Psoas muscle (tissue), 8 donors: ENCODE results near the gene PRPF18. TPM values are rescaled to one million over a fixed set of nuclear protein-coding genes. Genes with fewer than 3 reads are reported as not detected.

Experiments used
- ATAC-seq, 4 donors: fragments of 200-7000 bp; cut with Tn5 transposase; one replicate each; pipeline ENCODE4 v1.9.1; 2020; ENCODE audit warnings: moderate library complexity in 3 of 4, mild to moderate bottlenecking in 2 of 4
- DNase-seq, 2 donors: peaks; one replicate each; pipeline ENCODE4 v3.0.0-alpha.2; 2020
- H3K27ac ChIP-seq: fragments of 200-600 bp; one replicate; pipeline ENCODE4 v1.8.0; 2022
- H3K27me3 ChIP-seq, 3 donors: fragments of 200-600 bp in 1 of 3; one replicate each; pipeline versions ENCODE4 v1.6.1 to v1.8.0; 2013 to 2022; ENCODE audit warnings: low read length in 2 of 3, mild to moderate bottlenecking in 2 of 3, moderate library complexity in 1 of 3; ENCODE audit not compliant: insufficient read depth in 3 of 3
- H3K36me3 ChIP-seq, 2 donors: fragments of 200-600 bp in 1 of 2; one replicate each; pipeline versions ENCODE4 v1.6.1 to v1.8.0; 2013 to 2022; ENCODE audit warnings: low read depth in 1 of 2, mild to moderate bottlenecking in 1 of 2, moderate library complexity in 1 of 2; ENCODE audit not compliant: insufficient read depth in 1 of 2
- H3K4me1 ChIP-seq: fragments of 200-600 bp; one replicate; pipeline ENCODE4 v1.8.0; 2022
- H3K4me3 ChIP-seq: fragments of 200-600 bp; one replicate; pipeline ENCODE4 v1.8.0; 2022; ENCODE audit warnings: mild to moderate bottlenecking
- H3K9me3 ChIP-seq: fragments of 200-600 bp; one replicate; pipeline ENCODE4 v1.8.0; 2022
- WGBS, 3 donors: extraction: QIAGEN DNeasy Blood & Tissue Kit; methylation state at CpG; one replicate each; pipeline versions ENCODE4 v1.1.6 to v1.1.7; 2013; 5-methylcytosine and 5-hydroxymethylcytosine counted together
- intact Hi-C, 2 donors: fragments of 100-400 bp; cut with DNase I; formaldehyde crosslinking; loops; one replicate each; pipeline versions ENCODE4 v1.11.0 to v1.14.2; 2022
- polyA plus RNA-seq, 3 donors: library from polyadenylated mRNA; stranded (reverse); fragments of 200-250 nt; gene quantifications; one replicate each; pipeline ENCODE4 v1.2.3, GENCODE V29; 2013
- total RNA-seq, 4 donors: library from RNA; stranded (reverse); fragmentation: NEBNext Ultra II Directional in 2 of 4; extraction: Animal tissue kit (Norgen Biotek cat#: 25700) in 2 of 4; gene quantifications; one replicate each; pipeline versions ENCODE4 v1.2.1 to v1.2.4, GENCODE V29; 2021 to 2023
- TF ChIP-seq, protein P1 (sequence below): fragments of 200-600 bp; IDR thresholded peaks from one replicate; pipeline ENCODE4 v1.8.0; 2022; ENCODE audit warnings: antibody characterized with exemption
- donor health status: healthy with polysubstance abuse.
- donor health status: DM: no; HTN: no; CAD: no; lungs with moderate emphysema.
- donor health status: Bipolar disorder and iron deficiency.
- donor health status: healthy.
- donor health status: DM: yes; HTN: yes; CAD: no.
- donor health status: DM: no; HTN: no; CAD: no.
- donor health status: DM: no; HTN: no; CAD: no.
- donor health status: DM: yes; HTN: yes; CAD: no.

The PRPF18 gene
- total and polyA plus RNA-seq, 7 donors, result 15.1 to 26.4 (median 19.0) TPM

DNA sequence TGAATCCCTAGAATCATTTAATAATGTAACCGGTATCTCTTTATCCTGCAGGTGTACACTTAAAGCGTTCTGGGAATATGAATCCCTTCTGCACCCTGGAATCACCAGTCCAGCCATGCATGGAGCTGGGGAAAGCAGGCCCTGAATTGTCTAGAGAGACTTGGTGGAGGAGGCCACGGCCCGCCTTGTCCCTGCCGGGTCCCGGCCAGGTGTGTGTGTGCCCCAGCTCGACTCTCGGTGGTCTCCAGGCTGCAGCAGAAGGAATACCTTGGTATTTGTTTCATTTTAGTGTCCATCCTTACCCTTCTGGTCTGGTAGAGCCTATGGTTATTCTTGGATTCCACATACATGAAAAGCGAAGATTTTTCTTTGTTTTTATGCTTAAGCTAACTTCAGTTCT lies 58.1 kb downstream of the PRPF18 start:
- no peak for ATAC-seq
- Histone ChIP-seq H3K9me3 (peaks cover 3% of the 10 kb centered on the region), H3K27ac (no peak overlapping the region), H3K4me1 (no peaks in the 10 kb centered on the region), H3K36me3 (peaks cover 6 to 69% of the 10 kb centered on the region in 2 donors), H3K27me3 (no peaks in the 10 kb centered on the region), H3K4me3 (no peak overlapping the region)
- intact Hi-C loops, result no loop called here
- WGBS, 3 donors, result 84 to 96% (median 91%) methylated on average over 9 of the region's 9 CpGs
- TF ChIP-seq, protein P1, sequence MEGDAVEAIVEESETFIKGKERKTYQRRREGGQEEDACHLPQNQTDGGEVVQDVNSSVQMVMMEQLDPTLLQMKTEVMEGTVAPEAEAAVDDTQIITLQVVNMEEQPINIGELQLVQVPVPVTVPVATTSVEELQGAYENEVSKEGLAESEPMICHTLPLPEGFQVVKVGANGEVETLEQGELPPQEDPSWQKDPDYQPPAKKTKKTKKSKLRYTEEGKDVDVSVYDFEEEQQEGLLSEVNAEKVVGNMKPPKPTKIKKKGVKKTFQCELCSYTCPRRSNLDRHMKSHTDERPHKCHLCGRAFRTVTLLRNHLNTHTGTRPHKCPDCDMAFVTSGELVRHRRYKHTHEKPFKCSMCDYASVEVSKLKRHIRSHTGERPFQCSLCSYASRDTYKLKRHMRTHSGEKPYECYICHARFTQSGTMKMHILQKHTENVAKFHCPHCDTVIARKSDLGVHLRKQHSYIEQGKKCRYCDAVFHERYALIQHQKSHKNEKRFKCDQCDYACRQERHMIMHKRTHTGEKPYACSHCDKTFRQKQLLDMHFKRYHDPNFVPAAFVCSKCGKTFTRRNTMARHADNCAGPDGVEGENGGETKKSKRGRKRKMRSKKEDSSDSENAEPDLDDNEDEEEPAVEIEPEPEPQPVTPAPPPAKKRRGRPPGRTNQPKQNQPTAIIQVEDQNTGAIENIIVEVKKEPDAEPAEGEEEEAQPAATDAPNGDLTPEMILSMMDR, result no peak
- DNase-seq, result no peak

DNA sequence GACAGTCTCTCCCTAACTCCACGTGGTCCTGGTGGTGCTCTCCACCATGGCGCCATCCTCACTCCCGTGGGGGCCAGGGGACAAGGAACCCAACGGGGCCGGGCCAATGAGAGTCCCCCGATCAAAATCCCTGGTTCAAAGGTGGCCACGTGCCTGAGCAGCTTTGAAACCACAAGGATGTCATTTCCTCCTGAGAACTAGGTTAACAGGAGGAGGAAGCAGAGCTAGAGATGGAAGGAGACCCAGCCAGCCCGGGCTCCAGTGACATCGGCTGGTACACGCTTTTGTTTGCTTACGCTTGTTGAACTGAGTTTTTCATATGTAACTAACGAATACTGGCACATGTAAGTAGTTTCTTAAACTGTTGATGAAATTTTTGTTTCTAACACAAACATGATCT lies 61.7 kb downstream of the PRPF18 start:
- no peak for DNase-seq
- peaks cover 3 to 90% of the 10 kb centered on the region in 2 donors for H3K36me3 ChIP-seq
- TF ChIP-seq, protein P1, result no peak
- no peaks in the 10 kb centered on the region for H3K4me1 ChIP-seq
- intact Hi-C loops, result no loop called here
- 81 to 87% (median 86%) methylated on average over 12 of the region's 12 CpGs for WGBS, 3 donors
- H3K4me3 ChIP-seq, result no peak overlapping the region
- H3K9me3 ChIP-seq, result no peaks in the 10 kb centered on the region
- no peaks in the 10 kb centered on the region for H3K27me3 ChIP-seq
- ATAC-seq, result no peak
- H3K27ac ChIP-seq, result no peak overlapping the region

DNA sequence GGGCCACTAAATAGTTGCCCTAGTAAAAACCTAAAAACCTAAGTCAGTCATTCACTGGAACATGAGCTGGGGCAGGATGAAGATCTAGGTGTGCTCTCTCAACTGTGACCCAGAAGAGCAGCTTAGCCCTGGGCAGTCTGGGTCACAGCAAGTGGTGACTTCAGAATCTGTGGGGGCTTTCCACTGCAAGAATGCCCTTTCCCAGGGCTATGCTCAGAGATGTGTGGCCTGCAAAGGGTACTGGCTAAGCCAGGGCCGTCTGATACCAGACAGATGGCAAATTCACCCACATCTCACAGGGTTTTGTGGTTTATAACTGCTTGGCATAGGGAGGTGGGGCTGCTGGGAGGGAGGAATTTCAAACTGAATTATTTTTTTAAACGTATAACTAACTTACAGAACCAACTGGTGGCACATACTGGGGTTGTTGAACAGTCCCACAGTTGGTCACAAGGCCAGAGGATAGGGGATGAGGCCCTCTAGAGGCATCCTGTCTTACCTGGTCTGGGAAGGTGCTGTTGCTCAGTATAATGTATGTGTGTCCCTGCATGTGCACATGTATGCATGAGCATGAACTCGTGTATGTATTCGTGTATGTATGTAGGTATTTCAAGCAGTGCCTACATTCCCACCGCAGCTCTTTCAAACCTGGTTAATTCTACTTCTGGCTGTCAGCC lies 63.2 kb downstream of the PRPF18 start:
- TF ChIP-seq, protein P1, result no peak
- Histone ChIP-seq H3K4me3 (no peak overlapping the region), H3K27ac (no peak overlapping the region), H3K9me3 (no peaks in the 10 kb centered on the region), H3K4me1 (no peaks in the 10 kb centered on the region), H3K36me3 (peaks cover 3 to 93% of the 10 kb centered on the region in 2 donors), H3K27me3 (no peaks in the 10 kb centered on the region)
- WGBS, 3 donors, result 63 to 74% (median 71%) methylated on average over 5 of the region's 5 CpGs
- ATAC-seq (no peak), DNase-seq (no peak)
- intact Hi-C loops, result no loop called here

DNA sequence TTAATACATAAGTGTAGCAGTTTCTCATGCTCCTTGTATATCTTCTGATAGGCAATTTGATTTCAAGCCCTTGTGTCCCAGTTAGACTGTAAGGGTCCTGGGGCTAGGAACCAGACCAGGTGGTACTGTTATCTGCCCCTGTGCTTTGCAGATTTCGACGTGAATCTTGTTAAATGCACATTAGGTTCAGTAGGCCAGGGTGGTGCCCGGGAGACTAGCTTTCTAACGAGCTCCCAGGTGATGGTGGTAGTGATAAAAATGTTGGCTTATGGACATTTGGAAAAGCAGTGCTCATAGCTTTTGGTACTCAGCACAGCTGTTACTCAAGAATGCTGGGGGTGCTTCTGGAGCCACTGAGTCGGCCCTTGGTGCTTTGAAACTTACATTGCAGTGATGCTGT lies 64.2 kb downstream of the PRPF18 start:
- no peaks in the 10 kb centered on the region for H3K4me1 ChIP-seq
- TF ChIP-seq, protein P1, result no peak
- ATAC-seq (no peak), DNase-seq (no peak)
- intact Hi-C loops, result no loop called here
- H3K36me3 ChIP-seq, result peaks cover 0 to 89% of the 10 kb centered on the region in 2 donors
- H3K27ac ChIP-seq, result no peak overlapping the region
- H3K9me3 ChIP-seq, result no peaks in the 10 kb centered on the region
- H3K4me3 ChIP-seq, result no peak overlapping the region
- H3K27me3 ChIP-seq, result no peaks in the 10 kb centered on the region
- WGBS, 3 donors, result 53 to 69% (median 58%) methylated on average over 5 of the region's 5 CpGs
